ENCODE data around the gene PLOD2.

GRCh38 chr3:146100180-146100579, 60.8 kb downstream of the PLOD2 start:
- no peak for TF ChIP-seq POLR2A (IDR thresholded peaks at IDR 0.05)
- TF ChIP-seq, protein P1, sequence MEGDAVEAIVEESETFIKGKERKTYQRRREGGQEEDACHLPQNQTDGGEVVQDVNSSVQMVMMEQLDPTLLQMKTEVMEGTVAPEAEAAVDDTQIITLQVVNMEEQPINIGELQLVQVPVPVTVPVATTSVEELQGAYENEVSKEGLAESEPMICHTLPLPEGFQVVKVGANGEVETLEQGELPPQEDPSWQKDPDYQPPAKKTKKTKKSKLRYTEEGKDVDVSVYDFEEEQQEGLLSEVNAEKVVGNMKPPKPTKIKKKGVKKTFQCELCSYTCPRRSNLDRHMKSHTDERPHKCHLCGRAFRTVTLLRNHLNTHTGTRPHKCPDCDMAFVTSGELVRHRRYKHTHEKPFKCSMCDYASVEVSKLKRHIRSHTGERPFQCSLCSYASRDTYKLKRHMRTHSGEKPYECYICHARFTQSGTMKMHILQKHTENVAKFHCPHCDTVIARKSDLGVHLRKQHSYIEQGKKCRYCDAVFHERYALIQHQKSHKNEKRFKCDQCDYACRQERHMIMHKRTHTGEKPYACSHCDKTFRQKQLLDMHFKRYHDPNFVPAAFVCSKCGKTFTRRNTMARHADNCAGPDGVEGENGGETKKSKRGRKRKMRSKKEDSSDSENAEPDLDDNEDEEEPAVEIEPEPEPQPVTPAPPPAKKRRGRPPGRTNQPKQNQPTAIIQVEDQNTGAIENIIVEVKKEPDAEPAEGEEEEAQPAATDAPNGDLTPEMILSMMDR (IDR thresholded peaks at IDR 0.05), result no peak
- no peak for TF ChIP-seq EP300 (IDR thresholded peaks at IDR 0.05)

Data from tibial nerve (tissue), 4 donors.